ENCODE data around the gene HS3ST2. TPM values are rescaled to one million over a fixed set of nuclear protein-coding genes. Genes with fewer than 3 reads are reported as not detected.

HS3ST2 gene
- polyA plus RNA-seq, 1 of the 3 experiments (the other 2 are of a cell fraction): not detected

- DNase-seq: no peak
- TF ChIP-seq JUND (IDR thresholded peaks at IDR 0.05) (no peak), RFX5 (IDR thresholded peaks at IDR 0.05; ENCODE audit: low read length) (peak; percentile 87), MXI1 (IDR thresholded peaks at IDR 0.05; ENCODE audit: low read depth, low read length) (no peak), POLR2AphosphoS5 (IDR thresholded peaks at IDR 0.05; ENCODE audit: low read depth, low read length) (no peak)
- ChIA-PET CTCF (interaction anchor here (1.2 to 1.7 kb wide), 3 partner anchors 29 to 80 kb away, joined by 3 to 4 read pairs (median 4); partner anchors contain the start of gene HS3ST2), POLR2A (no interaction called here)
- Histone ChIP-seq H3K9me3 (no peaks in the 10 kb centered on the region), H4K20me1 (ENCODE audit: insufficient read depth) (no peaks in the 10 kb centered on the region), H3K27ac (ENCODE audit: low read depth in 2 of 2, low read length in 1 of 2) (no peak overlapping the region), H3K79me2 (ENCODE audit: insufficient read depth) (no peaks in the 10 kb centered on the region), H3K4me2 (no peak overlapping the region), H3K36me3 (replicated peaks in 1 of 2; ENCODE audit: control insufficient read depth in 1 of 2, insufficient read depth in 2 of 2, low read length in 1 of 2) (no peaks in the 10 kb centered on the region), H3K4me1 (ENCODE audit: control insufficient read depth in 1 of 2, insufficient read depth in 2 of 2, low read depth in 1 of 2, low read length in 1 of 2) (peaks cover 0 to 8% of the 10 kb centered on the region in 2 experiments; a peak in 1 of 4 replicates), H3K4me3 (ENCODE audit: low read depth in 2 of 2, low read length in 1 of 2) (no peak overlapping the region), H3K9ac (no peak overlapping the region), H2AFZ (ENCODE audit: low read depth) (no peak overlapping the region), H3K9me2 (no peaks in the 10 kb centered on the region), H3K27me3 (ENCODE audit: insufficient read depth) (no peaks in the 10 kb centered on the region), H3F3A (replicated peaks; ENCODE audit: insufficient read depth) (no peaks in the 10 kb centered on the region)
- WGBS (ENCODE audit: low lambda C conversion rate): 4% methylated on average over 3 of the region's 3 CpGs
These were observed 29.2 kb downstream of the HS3ST2 start for GRCh38 chr16:22843122-22843521.

GRCh38 chr16:22843856-22844255 lies 29.9 kb downstream of the HS3ST2 start:
- CTCF ChIA-PET: interaction anchor here (1.0 to 1.2 kb wide), 2 partner anchors 15 to 81 kb away, joined by 3 read pairs; no protein-coding TSS in a partner anchor
- H3F3A ChIP-seq (replicated peaks; ENCODE audit: insufficient read depth): no peaks in the 10 kb centered on the region
- POLR2A ChIA-PET: no interaction called here

More at GRCh38 chr16:22843856-22844255, 29.9 kb downstream of the HS3ST2 start:
- no peaks in the 10 kb centered on the region for H3K9me3 ChIP-seq
- H3K79me2 ChIP-seq (ENCODE audit: insufficient read depth): no peaks in the 10 kb centered on the region
- DNase-seq: no peak
- peaks cover 0 to 8% of the 10 kb centered on the region in 2 experiments; a peak in 1 of 4 replicates for H3K4me1 ChIP-seq (ENCODE audit: control insufficient read depth in 1 of 2, insufficient read depth in 2 of 2, low read depth in 1 of 2, low read length in 1 of 2)
- no peak overlapping the region for H3K4me3 ChIP-seq (ENCODE audit: low read depth in 2 of 2, low read length in 1 of 2)
- no peaks in the 10 kb centered on the region for H3K36me3 ChIP-seq (replicated peaks in 1 of 2; ENCODE audit: control insufficient read depth in 1 of 2, insufficient read depth in 2 of 2, low read length in 1 of 2)
- H3K9ac ChIP-seq: no peak overlapping the region
- no peak overlapping the region for H3K4me2 ChIP-seq
- no peak for TF ChIP-seq EP300 (IDR thresholded peaks at IDR 0.05; ENCODE audit: borderline replicate concordance in 1 of 2, low read depth in 1 of 2, low read length in 1 of 2)
- TF ChIP-seq RAD21 (IDR thresholded peaks at IDR 0.05; ENCODE audit: low read length): no peak
- no peak for TF ChIP-seq RCOR1 (IDR thresholded peaks at IDR 0.05; ENCODE audit: low read length)
- no peak for TF ChIP-seq IRF3 (IDR thresholded peaks at IDR 0.05; ENCODE audit: low read depth, low read length)
- no peak for TF ChIP-seq USF2 (IDR thresholded peaks at IDR 0.05; ENCODE audit: borderline replicate concordance, low read depth, low read length)
- TF ChIP-seq TEAD4 (IDR thresholded peaks at IDR 0.05; ENCODE audit: borderline replicate concordance, insufficient read depth): no peak
- TF ChIP-seq FOSL2 (IDR thresholded peaks at IDR 0.05; ENCODE audit: borderline replicate concordance, low read depth): no peak
- no peak for TF ChIP-seq REST (IDR thresholded peaks at IDR 0.05; ENCODE audit: low read depth, low read length)
- no peak for TF ChIP-seq NRF1 (IDR thresholded peaks at IDR 0.05; ENCODE audit: low read depth, low read length)
- TF ChIP-seq POLR2AphosphoS5 (IDR thresholded peaks at IDR 0.05; ENCODE audit: low read depth, low read length): no peak
- TF ChIP-seq YY1 (IDR thresholded peaks at IDR 0.05; ENCODE audit: low read depth): no peak
- TF ChIP-seq ELF1 (IDR thresholded peaks at IDR 0.05): no peak
- no peak for TF ChIP-seq TAF1 (IDR thresholded peaks at IDR 0.05; ENCODE audit: borderline replicate concordance, low read depth, low read length)
- TF ChIP-seq EZH2phosphoT487 (IDR thresholded peaks at IDR 0.05; ENCODE audit: borderline replicate concordance, low read depth): no peak
- TF ChIP-seq FOXJ3 (CRISPR knock-in tag; IDR thresholded peaks at IDR 0.05): no peak
- TF ChIP-seq CHD2 (IDR thresholded peaks at IDR 0.05; ENCODE audit: low read length, partially characterized antibody): no peak
- no peak for TF ChIP-seq GATA2 (CRISPR knock-in tag; IDR thresholded peaks at IDR 0.05)
- no peak for TF ChIP-seq RFX5 (IDR thresholded peaks at IDR 0.05; ENCODE audit: low read length)
- 25% methylated on average over 2 of the region's 2 CpGs for WGBS (ENCODE audit: low lambda C conversion rate)
- H3K27me3 ChIP-seq (ENCODE audit: insufficient read depth): no peaks in the 10 kb centered on the region
- no peak overlapping the region for H2AFZ ChIP-seq (ENCODE audit: low read depth)
- H3K9me2 ChIP-seq: no peaks in the 10 kb centered on the region
- H3K27ac ChIP-seq (ENCODE audit: low read depth in 2 of 2, low read length in 1 of 2): no peak overlapping the region
- H4K20me1 ChIP-seq (ENCODE audit: insufficient read depth): no peaks in the 10 kb centered on the region
